ENCODE results near the gene PCSK6. TPM values are rescaled to one million over a fixed set of nuclear protein-coding genes. Genes with fewer than 3 reads are reported as not detected.
A peak's percentile ranks its signal among the peaks of the same experiment; 100 is the strongest.

The PCSK6 gene
- polyA plus RNA-seq, 3 donors = 0.05 to 0.10 TPM; not detected in 1

GRCh38 chr15:101398247-101398646 is 91.3 kb downstream of the PCSK6 start:
- intact Hi-C loops (cut with micrococcal nuclease) = no loop called here
- H3K4me1 Mint-ChIP-seq = peaks cover 8% of the 10 kb centered on the region
- H3K4me3 ChIP-seq (replicated peaks in 1 of 3; ENCODE audit: low read depth in 2 of 3, low read length in 3 of 3) = no peak overlapping the region
- DNase-seq = no peak
- H4K20me1 ChIP-seq (ENCODE audit: insufficient read depth, low read length) = no peaks in the 10 kb centered on the region
- peaks cover 18 to 40% (median 29%) of the 10 kb centered on the region in 3 donors for H3K27me3 Mint-ChIP-seq (ENCODE audit: low read depth in 3 of 3)
- H3K4me1 ChIP-seq (ENCODE audit: control insufficient read depth in 1 of 2, insufficient read depth in 2 of 2, low read length in 2 of 2) = peaks cover 0 to 3% of the 10 kb centered on the region in 2 donors
- 93% methylated on average over 24 of the region's 24 CpGs for WGBS (ENCODE audit: insufficient coverage)
- no peaks in the 10 kb centered on the region for H3K36me3 Mint-ChIP-seq
- H3K9me3 ChIP-seq (replicated peaks in 1 of 2; ENCODE audit: control insufficient read depth in 1 of 2, insufficient read depth in 1 of 2, low read length in 2 of 2) = no peaks in the 10 kb centered on the region
- no peaks in the 10 kb centered on the region for H3K79me2 ChIP-seq (ENCODE audit: insufficient read depth, low read length)
- no peak overlapping the region for H3K9ac ChIP-seq (ENCODE audit: insufficient read depth, low read length, poor library complexity, severe bottlenecking)
- no peak overlapping the region for H3K4me3 Mint-ChIP-seq
- no peak overlapping the region for H3K27ac ChIP-seq (ENCODE audit: low read depth in 1 of 2, low read length in 2 of 2)
- no peak overlapping the region for H3K27ac Mint-ChIP-seq
- peaks cover 0 to 4% (median 1%) of the 10 kb centered on the region in 7 donors for H3K9me3 Mint-ChIP-seq
- H3K27me3 ChIP-seq (ENCODE audit: control insufficient read depth in 2 of 2, insufficient read depth in 2 of 2, low read length in 2 of 2) = peaks cover 0 to 11% of the 10 kb centered on the region in 2 donors
- no peak overlapping the region for H3K4me2 ChIP-seq (replicated peaks; ENCODE audit: extremely low read depth, low read length, poor library complexity, severe bottlenecking)
- no peaks in the 10 kb centered on the region for H3K36me3 ChIP-seq (replicated peaks in 1 of 2; ENCODE audit: control insufficient read depth in 1 of 2, insufficient read depth in 2 of 2, low read length in 2 of 2)
- H2AFZ ChIP-seq (ENCODE audit: insufficient read depth, low read depth, low read length, poor library complexity, severe bottlenecking) = no peak overlapping the region
- TF ChIP-seq CTCF (IDR thresholded peaks at IDR 0.05) = no peak

- H3K9ac ChIP-seq (ENCODE audit: insufficient read depth, low read length, poor library complexity, severe bottlenecking) = no peak overlapping the region
Observed at GRCh38 chr15:101397521-101398003, 91.9 kb downstream of the PCSK6 start.

More at GRCh38 chr15:101397521-101398003, 91.9 kb downstream of the PCSK6 start:
- DNase-seq = no peak
- no peaks in the 10 kb centered on the region for H3K36me3 Mint-ChIP-seq
- peaks cover 8% of the 10 kb centered on the region for H3K4me1 Mint-ChIP-seq
- H3K36me3 ChIP-seq (replicated peaks in 1 of 2; ENCODE audit: control insufficient read depth in 1 of 2, insufficient read depth in 2 of 2, low read length in 2 of 2) = no peaks in the 10 kb centered on the region
- H3K27me3 Mint-ChIP-seq (ENCODE audit: low read depth in 3 of 3) = peaks cover 18 to 40% (median 29%) of the 10 kb centered on the region in 3 donors
- no peak for TF ChIP-seq CTCF (IDR thresholded peaks at IDR 0.05)
- no peaks in the 10 kb centered on the region for H3K79me2 ChIP-seq (ENCODE audit: insufficient read depth, low read length)
- H3K9me3 Mint-ChIP-seq = peaks cover 0 to 4% (median 1%) of the 10 kb centered on the region in 7 donors
- H3K9me3 ChIP-seq (replicated peaks in 1 of 2; ENCODE audit: control insufficient read depth in 1 of 2, insufficient read depth in 1 of 2, low read length in 2 of 2) = no peaks in the 10 kb centered on the region
- H3K27ac ChIP-seq (ENCODE audit: low read depth in 1 of 2, low read length in 2 of 2) = no peak overlapping the region
- H4K20me1 ChIP-seq (ENCODE audit: insufficient read depth, low read length) = no peaks in the 10 kb centered on the region
- H3K4me3 Mint-ChIP-seq = peak overlapping the region in 1 of 2 donors; percentile 52
- WGBS (ENCODE audit: insufficient coverage) = 1% methylated on average over 8 of the region's 12 CpGs
- H3K4me1 ChIP-seq (ENCODE audit: control insufficient read depth in 1 of 2, insufficient read depth in 2 of 2, low read length in 2 of 2) = peaks cover 0 to 3% of the 10 kb centered on the region in 2 donors
- peak overlapping the region in 3 of 7 donors; percentile 53 to 54 (median 54) for H3K27ac Mint-ChIP-seq
- H2AFZ ChIP-seq (ENCODE audit: insufficient read depth, low read depth, low read length, poor library complexity, severe bottlenecking) = peak overlapping the region; percentile 35
- intact Hi-C loops (cut with micrococcal nuclease) = no loop called here
- H3K4me2 ChIP-seq (replicated peaks; ENCODE audit: extremely low read depth, low read length, poor library complexity, severe bottlenecking) = no peak overlapping the region
- no peak overlapping the region for H3K4me3 ChIP-seq (replicated peaks in 1 of 3; ENCODE audit: low read depth in 2 of 3, low read length in 3 of 3)
- peaks cover 0 to 11% of the 10 kb centered on the region in 2 donors for H3K27me3 ChIP-seq (ENCODE audit: control insufficient read depth in 2 of 2, insufficient read depth in 2 of 2, low read length in 2 of 2)

Measured in CD14-positive monocyte (primary cell).